Glomerular endothelial cell (primary cell): ENCODE data around the gene HNMT. TPM values are rescaled to one million over a fixed set of nuclear protein-coding genes. Genes with fewer than 3 reads are reported as not detected.
"Not testable (repeated sequence)": the region's sequence is repeated elsewhere in the genome, so short reads cannot be mapped to it uniquely, and the experiment has no call there.

Experiments
- DNase-seq: peaks from one replicate; pipeline ENCODE4 v3.0.0-alpha.2; 2011; ENCODE audit warnings: low read depth, low spot score; ENCODE audit errors: extremely low read depth
- total RNA-seq: library from RNA; depleted of rRNA; stranded (reverse); fragments of >200 nt; gene quantifications from 2 replicates; pipeline ENCODE4 v1.2.3, GENCODE V29; 2015

HNMT gene
- total RNA-seq, 1 donor from 2014 or later, result 1.1 TPM

- no peak for DNase-seq
Measured at GRCh38 chr2:137973280-137973679, 9.0 kb downstream of the HNMT start.

DNA sequence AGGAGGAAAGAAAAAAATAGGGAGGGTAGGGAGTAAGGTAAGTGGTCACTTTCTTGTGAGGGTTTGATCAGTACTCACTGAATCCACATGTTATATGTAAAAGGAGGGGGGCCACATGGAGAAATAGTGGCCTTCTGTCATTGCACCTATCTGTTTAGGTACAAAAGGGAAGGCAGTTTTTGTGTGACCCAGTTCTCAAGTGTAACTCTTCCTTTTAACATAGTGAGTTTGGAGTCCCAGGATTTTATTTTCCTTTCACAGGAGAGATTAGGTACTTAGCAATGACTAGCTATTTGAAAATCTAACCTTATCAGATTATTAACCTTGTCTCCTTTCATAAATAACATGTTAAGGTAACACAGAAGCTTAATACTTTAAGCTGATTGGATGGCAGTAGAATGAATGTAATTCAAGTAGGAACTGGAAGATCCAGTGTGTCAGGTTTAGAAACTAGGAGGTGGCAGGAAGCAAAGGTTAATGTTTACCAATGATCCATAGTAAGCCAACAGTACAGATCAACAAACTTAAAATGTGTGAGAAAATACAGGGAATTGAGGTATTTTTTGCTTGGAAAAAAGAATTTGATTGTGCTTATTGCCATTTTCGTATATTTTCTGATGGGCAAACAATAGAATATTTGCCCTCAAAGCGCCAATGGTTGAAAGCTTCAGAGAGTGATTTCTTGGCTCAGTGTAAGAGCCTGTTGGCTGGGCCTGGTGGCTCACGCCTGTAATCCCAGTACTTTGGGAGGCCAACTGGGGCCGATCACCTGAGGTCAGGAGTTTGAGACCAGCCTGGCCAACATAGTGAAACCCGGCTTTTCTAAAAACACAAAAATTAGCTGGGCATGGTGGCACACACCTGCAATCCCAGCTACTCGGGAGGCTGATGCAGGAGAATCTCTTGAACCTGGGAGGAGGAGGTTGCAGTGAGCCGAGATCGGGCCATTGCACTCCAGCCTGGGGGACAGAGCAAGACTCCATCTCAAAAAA lies 11.3 kb downstream of the HNMT start:
- DNase-seq, result no peak

GRCh38 chr2:137976274-137976673 lies 12.0 kb downstream of the HNMT start:
- DNase-seq, result no peak

DNA sequence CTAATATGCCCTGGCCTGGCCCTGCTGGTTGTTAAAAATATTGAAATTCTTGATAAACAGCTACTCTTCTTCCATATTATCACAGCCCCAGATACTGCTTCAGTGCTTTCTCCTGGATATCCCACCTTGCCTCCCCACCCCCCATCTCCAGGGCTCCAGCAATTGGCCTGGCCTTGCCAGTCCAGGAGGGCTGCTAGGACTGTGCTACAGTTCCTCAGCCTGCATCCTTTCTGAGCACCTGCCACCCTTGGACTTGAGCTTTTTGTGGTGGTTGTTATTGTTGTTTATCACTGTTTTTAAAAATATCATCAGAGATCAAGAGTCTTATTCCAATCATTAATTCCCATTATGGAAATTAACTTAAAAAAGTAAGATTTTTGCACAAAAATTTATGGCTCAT lies 13.5 kb downstream of the HNMT start:
- DNase-seq, result no peak

DNA sequence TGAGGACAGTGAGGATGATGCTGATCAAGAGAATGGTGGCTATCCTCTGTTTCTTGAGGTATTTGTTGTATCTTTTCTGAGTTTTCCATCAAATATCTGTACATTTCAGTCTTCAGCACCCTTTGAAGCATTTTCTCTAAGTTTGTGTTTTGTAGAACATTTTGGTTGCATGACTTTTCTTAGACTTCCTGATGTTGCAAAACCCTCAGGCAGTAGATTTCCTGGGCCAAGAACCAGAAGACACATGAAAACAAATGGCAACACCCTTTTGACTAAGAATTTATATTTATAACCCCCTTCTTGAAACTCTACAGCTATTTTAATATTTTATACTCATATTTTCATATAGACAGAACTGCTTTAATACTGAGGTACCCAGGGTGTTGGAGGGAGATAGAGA lies 16.2 kb downstream of the HNMT start:
- no peak for DNase-seq

GRCh38 chr2:137981112-137981656 lies 16.9 kb downstream of the HNMT start:
- no peak for DNase-seq

GRCh38 chr2:137983581-137983980 lies 19.3 kb downstream of the HNMT start:
- no peak for DNase-seq

DNA sequence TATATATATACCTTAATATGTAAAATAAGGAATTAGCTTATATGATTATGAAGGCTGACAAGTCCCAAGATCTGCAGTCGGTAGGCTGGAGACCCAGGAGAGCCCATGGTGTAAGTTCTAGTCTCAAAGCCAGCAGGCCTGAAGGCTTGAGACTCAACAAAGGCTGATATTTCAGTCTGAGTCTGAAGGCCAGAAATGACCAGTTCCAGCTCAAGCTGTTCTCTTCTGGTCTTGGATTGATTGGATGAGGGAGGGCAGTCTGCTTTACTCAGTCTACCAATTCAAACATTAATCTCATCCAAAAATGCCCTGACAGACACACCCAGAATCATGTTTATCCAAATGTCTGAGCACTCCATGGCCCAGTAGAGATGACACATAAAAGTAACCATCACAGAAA lies 22.0 kb downstream of the HNMT start:
- no peak for DNase-seq

DNA sequence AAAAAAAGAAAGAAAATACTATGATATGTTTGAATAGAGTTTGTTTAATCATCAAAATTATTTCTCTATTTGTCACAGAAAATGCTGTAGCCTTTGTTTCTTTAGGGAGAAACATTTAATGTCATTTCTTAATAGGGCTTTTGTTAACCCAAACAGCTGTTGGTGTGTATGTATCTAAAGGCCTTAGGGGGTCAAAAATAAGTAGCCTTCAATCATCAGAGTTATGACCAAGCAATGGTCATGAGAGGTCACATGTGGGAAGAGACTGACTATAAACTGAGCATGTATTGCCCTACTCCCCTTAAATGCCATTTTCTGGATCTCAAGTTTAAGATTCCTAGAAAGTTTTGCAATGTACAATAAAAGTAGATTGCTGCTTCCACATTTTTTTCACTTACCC lies 22.7 kb downstream of the HNMT start:
- DNase-seq, result no peak

GRCh38 chr2:137991078-137991477 lies 26.8 kb downstream of the HNMT start:
- DNase-seq, result no peak

GRCh38 chr2:137992039-137992646 lies 27.9 kb downstream of the HNMT start:
- DNase-seq, result no peak

DNA sequence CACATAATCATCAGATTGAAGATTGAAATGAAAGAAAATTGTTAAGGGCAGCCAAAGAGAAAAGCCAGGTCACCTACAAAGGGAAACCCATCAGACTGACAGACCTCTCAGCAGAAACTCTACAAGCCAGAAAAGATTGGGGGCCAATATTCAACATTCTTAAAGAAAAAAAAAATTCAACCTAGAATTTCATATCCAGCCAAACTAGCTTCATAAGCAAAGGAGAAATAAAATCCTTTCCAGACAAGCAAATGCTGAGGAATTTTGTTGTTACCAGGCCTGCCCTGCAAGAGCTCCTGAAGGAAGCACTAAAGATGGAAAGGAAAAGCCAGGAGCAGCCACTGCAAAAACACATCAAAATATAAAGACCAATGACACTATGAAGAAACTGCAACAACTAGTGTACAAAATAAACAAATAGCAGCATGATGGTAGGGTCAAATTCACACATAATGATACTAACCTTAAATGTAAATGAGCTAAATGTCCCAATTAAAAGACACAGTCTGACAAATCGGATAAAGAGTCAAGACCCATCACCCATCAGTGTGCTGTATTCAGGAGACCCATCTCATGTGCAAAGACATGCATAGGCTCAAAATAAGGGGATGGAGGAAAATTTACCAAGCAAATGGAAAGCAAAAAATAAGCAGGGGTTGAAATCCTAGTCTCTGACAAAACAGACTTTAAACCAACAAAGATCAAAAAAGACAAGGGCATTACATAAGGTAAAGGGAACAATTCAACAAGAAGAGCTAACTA lies 29.6 kb downstream of the HNMT start:
- not testable (repeated sequence) for DNase-seq

GRCh38 chr2:137995368-137995767 lies 31.1 kb downstream of the HNMT start:
- DNase-seq, result not testable (repeated sequence)

GRCh38 chr2:137996158-137996557 lies 31.9 kb downstream of the HNMT start:
- DNase-seq, result not testable (repeated sequence)

DNA sequence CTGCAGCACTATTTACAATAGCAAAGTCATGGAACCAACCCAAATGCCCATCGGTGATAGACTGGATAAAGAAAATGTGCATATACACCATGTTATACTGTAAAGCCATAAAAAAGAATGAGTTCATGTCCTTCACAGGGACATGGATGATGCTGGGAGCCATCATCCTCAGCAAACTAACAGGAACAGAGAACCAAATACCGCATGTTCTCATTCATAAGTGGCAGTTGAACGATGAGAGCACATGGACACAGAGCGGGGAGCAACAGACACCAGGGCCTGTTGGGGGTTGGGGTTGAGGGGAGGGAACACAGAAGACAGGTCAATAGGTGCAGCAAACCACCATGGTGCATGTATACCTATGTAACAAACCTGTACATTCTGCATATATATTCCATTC lies 33.5 kb downstream of the HNMT start:
- DNase-seq, result no peak

DNA sequence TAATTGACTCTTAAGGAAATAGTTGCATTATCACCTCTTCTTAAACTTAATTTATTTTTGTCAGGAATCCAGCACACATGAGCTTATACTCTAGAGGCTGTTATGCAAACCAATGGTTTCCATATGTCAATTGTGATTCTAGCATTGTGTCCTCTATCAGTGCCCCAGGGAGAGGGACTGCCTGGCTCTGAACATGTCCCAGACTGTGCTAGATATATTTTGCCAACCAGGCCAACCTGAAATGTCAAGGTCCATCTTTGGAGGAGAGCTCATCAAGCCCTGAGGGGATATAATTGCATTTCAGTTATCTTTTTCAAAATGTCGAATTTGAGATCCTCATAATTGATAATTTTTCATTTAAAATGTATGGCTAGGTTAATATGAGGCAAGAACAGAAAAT lies 34.2 kb downstream of the HNMT start:
- DNase-seq, result no peak

DNA sequence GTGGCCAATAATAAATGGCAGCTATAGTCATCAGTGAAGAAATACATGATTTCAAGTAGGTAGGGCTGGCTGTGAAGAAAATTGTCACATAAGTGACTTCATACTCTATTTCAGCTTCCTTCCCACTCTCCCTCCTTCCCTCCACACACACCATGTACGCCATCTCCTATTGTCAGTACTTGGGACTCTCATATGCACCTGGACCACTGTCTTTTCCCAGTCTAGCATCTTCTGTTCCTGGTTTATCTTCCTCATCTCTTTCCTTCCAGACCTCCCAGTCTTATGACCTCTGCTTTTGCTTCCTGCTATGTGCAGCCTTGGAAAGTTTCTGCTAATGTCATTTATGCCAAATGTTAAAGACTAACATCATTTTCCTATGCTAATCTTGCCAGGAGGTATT lies 35.0 kb downstream of the HNMT start:
- no peak for DNase-seq

- DNase-seq, result no peak
Measured at GRCh38 chr2:138000009-138000408, 35.7 kb downstream of the HNMT start.

GRCh38 chr2:138000796-138001195 lies 36.5 kb downstream of the HNMT start:
- DNase-seq, result no peak

GRCh38 chr2:138003411-138003810 lies 39.1 kb downstream of the HNMT start:
- DNase-seq, result no peak

DNA sequence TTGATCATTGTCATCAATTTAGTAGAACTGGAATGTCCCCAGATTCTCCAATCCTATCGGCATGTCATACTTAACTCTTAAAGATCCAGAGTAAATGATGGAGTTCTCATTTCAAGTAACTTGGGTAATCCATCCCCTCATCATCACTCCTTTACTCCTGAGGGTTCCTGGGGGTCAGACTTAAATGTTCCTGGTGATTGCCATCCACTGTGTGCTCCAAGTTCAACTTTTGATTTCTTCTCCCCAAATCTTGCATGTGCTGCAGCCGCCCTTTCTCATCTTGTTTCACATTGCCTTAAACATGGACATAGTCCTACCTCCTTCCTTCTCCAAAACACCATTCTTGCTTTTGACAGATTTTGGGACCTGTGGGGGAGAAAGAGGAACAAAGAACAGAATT lies 43.2 kb downstream of the HNMT start:
- DNase-seq, result no peak
